ENCODE data around the gene DGKI. TPM values are rescaled to one million over a fixed set of nuclear protein-coding genes. Genes with fewer than 3 reads are reported as not detected.

Gene DGKI
- total and polyA plus RNA-seq, 2 experiments from 2014 or later, result 0.16 to 1.0 TPM

DNA sequence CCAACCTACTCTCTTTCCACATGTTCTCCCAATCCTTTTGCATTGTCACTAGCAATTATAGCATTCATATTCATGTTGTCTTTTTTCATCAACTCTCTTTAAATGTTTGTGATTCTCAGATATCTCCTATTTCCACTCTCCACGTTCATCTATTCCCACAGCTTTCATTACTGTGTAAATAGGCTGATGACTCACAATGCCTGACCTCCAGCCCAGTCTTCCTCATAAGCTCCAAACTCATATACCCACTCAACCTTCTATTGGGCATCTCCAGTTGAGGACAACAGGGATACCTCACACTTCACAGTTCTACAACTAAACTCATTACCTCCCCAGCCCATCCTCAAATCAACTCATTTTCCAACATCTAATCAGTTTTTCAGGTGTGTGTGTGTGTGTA, 194.1 kb downstream of the DGKI start:
- no peak overlapping the region for H3K27ac Mint-ChIP-seq
- DNase-seq (ENCODE audit: low spot score) (no peak), ATAC-seq (no peak)
- H3K36me3 ChIP-seq (ENCODE audit: insufficient read depth), result no peaks in the 10 kb centered on the region
- H3K27ac ChIP-seq (ENCODE audit: low read depth), result no peak overlapping the region
- H3K79me2 ChIP-seq (replicated peaks; ENCODE audit: insufficient read depth), result no peaks in the 10 kb centered on the region
- no peaks in the 10 kb centered on the region for H3K36me3 Mint-ChIP-seq (ENCODE audit: low read depth)
- H4K20me1 ChIP-seq (replicated peaks; ENCODE audit: insufficient read depth), result no peaks in the 10 kb centered on the region
- peaks cover 16% of the 10 kb centered on the region for H3K4me1 ChIP-seq (ENCODE audit: insufficient read depth)
- TF ChIP-seq POLR2AphosphoS5 (IDR thresholded peaks at IDR 0.05; ENCODE audit: low read depth) (no peak), JUNB (IDR thresholded peaks at IDR 0.05; ENCODE audit: unreplicated experiment) (no peak), EZH2 (IDR thresholded peaks at IDR 0.05; ENCODE audit: low read depth, unreplicated experiment) (no peak), CREB1 (CRISPR knock-in tag; IDR thresholded peaks at IDR 0.05; ENCODE audit: low read depth) (no peak), EZH2phosphoT487 (IDR thresholded peaks at IDR 0.05; ENCODE audit: unreplicated experiment) (no peak), NANOG (IDR thresholded peaks at IDR 0.05; ENCODE audit: borderline replicate concordance) (no peak)
- TF ChIP-seq, protein P1, sequence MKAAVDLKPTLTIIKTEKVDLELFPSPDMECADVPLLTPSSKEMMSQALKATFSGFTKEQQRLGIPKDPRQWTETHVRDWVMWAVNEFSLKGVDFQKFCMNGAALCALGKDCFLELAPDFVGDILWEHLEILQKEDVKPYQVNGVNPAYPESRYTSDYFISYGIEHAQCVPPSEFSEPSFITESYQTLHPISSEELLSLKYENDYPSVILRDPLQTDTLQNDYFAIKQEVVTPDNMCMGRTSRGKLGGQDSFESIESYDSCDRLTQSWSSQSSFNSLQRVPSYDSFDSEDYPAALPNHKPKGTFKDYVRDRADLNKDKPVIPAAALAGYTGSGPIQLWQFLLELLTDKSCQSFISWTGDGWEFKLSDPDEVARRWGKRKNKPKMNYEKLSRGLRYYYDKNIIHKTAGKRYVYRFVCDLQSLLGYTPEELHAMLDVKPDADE (IDR thresholded peaks at IDR 0.05), result no peak
- TF ChIP-seq, protein P2, sequence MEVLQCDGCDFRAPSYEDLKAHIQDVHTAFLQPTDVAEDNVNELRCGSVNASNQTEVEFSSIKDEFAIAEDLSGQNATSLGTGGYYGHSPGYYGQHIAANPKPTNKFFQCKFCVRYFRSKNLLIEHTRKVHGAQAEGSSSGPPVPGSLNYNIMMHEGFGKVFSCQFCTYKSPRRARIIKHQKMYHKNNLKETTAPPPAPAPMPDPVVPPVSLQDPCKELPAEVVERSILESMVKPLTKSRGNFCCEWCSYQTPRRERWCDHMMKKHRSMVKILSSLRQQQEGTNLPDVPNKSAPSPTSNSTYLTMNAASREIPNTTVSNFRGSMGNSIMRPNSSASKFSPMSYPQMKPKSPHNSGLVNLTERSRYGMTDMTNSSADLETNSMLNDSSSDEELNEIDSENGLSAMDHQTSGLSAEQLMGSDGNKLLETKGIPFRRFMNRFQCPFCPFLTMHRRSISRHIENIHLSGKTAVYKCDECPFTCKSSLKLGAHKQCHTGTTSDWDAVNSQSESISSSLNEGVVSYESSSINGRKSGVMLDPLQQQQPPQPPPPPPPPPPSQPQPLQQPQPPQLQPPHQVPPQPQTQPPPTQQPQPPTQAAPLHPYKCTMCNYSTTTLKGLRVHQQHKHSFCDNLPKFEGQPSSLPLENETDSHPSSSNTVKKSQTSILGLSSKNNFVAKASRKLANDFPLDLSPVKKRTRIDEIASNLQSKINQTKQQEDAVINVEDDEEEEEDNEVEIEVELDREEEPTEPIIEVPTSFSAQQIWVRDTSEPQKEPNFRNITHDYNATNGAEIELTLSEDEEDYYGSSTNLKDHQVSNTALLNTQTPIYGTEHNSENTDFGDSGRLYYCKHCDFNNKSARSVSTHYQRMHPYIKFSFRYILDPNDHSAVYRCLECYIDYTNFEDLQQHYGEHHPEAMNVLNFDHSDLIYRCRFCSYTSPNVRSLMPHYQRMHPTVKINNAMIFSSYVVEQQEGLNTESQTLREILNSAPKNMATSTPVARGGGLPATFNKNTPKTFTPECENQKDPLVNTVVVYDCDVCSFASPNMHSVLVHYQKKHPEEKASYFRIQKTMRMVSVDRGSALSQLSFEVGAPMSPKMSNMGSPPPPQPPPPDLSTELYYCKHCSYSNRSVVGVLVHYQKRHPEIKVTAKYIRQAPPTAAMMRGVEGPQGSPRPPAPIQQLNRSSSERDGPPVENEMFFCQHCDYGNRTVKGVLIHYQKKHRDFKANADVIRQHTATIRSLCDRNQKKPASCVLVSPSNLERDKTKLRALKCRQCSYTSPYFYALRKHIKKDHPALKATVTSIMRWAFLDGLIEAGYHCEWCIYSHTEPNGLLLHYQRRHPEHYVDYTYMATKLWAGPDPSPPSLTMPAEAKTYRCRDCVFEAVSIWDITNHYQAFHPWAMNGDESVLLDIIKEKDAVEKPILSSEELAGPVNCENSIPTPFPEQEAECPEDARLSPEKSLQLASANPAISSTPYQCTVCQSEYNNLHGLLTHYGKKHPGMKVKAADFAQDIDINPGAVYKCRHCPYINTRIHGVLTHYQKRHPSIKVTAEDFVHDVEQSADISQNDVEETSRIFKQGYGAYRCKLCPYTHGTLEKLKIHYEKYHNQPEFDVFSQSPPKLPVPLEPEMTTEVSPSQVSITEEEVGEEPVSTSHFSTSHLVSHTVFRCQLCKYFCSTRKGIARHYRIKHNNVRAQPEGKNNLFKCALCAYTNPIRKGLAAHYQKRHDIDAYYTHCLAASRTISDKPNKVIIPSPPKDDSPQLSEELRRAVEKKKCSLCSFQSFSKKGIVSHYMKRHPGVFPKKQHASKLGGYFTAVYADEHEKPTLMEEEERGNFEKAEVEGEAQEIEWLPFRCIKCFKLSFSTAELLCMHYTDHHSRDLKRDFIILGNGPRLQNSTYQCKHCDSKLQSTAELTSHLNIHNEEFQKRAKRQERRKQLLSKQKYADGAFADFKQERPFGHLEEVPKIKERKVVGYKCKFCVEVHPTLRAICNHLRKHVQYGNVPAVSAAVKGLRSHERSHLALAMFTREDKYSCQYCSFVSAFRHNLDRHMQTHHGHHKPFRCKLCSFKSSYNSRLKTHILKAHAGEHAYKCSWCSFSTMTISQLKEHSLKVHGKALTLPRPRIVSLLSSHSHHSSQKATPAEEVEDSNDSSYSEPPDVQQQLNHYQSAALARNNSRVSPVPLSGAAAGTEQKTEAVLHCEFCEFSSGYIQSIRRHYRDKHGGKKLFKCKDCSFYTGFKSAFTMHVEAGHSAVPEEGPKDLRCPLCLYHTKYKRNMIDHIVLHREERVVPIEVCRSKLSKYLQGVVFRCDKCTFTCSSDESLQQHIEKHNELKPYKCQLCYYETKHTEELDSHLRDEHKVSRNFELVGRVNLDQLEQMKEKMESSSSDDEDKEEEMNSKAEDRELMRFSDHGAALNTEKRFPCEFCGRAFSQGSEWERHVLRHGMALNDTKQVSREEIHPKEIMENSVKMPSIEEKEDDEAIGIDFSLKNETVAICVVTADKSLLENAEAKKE (CRISPR knock-in tag; IDR thresholded peaks at IDR 0.05), result no peak
- no peak overlapping the region for H3K4me2 ChIP-seq
- H3K4me3 ChIP-seq, result no peak overlapping the region
- no peak overlapping the region for H3K4me3 Mint-ChIP-seq
- H2AFZ ChIP-seq, result no peak overlapping the region
- peaks cover 21% of the 10 kb centered on the region for H3K4me1 Mint-ChIP-seq
- no peaks in the 10 kb centered on the region for H3F3A ChIP-seq (replicated peaks; ENCODE audit: low read depth)
- no peaks in the 10 kb centered on the region for H3K27me3 Mint-ChIP-seq (ENCODE audit: insufficient read depth, low read depth, poor library complexity)
- H3K27me3 ChIP-seq (ENCODE audit: insufficient read depth), result no peaks in the 10 kb centered on the region
- no peaks in the 10 kb centered on the region for H3K9me3 Mint-ChIP-seq
- H3K9me2 ChIP-seq (ENCODE audit: insufficient read depth), result no peaks in the 10 kb centered on the region

All from GM23338 (cell line).